Gastroesophageal sphincter (tissue), 4 donors: ENCODE data around the gene FOXK2. TPM values are rescaled to one million over a fixed set of nuclear protein-coding genes. Genes with fewer than 3 reads are reported as not detected.
A peak's percentile ranks its signal among the peaks of the same experiment; 100 is the strongest.

ENCODE experiments used
- ATAC-seq: fragments of 150-250 bp; one replicate; pipeline ENCODE4 v1.9.1; 2016; ENCODE audit warnings: mild to moderate bottlenecking, moderate library complexity
- H3K27ac ChIP-seq, 4 donors: fragments of 200-600 bp; sonication (generic) in 3 of 4; 1 replicate in 3 of 4; 2 replicates in 1 of 4; pipeline ENCODE4 v1.5.1; 2016 to 2019
- H3K27me3 ChIP-seq: fragments of 200-600 bp; sonication (generic); one replicate; pipeline ENCODE4 v1.5.1; 2019
- H3K36me3 ChIP-seq, 2 donors: fragments of 200-600 bp; sonication (generic); one replicate each; pipeline ENCODE4 v1.5.1; 2019; ENCODE audit warnings: control low read depth in 1 of 2
- H3K4me1 ChIP-seq, 3 donors: fragments of 200-600 bp; sonication (generic); 1 replicate in 2 of 3; 2 replicates in 1 of 3; pipeline ENCODE4 v1.5.1; 2016 to 2019; ENCODE audit warnings: control low read depth in 2 of 3
- H3K4me3 ChIP-seq, 2 donors: fragments of 200-600 bp; sonication (generic); one replicate each; pipeline ENCODE4 v1.5.1; 2019; ENCODE audit warnings: mild to moderate bottlenecking in 1 of 2, moderate library complexity in 1 of 2
- H3K9me3 ChIP-seq, 3 donors: fragments of 200-600 bp; sonication (generic); one replicate each; pipeline ENCODE4 v1.5.1; 2017 to 2019; ENCODE audit warnings: control low read depth in 2 of 3
- EP300 ChIP-seq: sonication (generic); formaldehyde crosslinking; IDR thresholded peaks from one replicate; pipeline ENCODE4 v1.6.1; 2017; ENCODE audit warnings: antibody characterized with exemption, mild to moderate bottlenecking
- POLR2A ChIP-seq, 2 donors: fragments of 450-650 bp; IDR thresholded peaks; one replicate each; pipeline ENCODE4 v1.6.1; 2017; ENCODE audit warnings: antibody characterized with exemption in 2 of 2, mild to moderate bottlenecking in 2 of 2, moderate library complexity in 1 of 2
- POLR2AphosphoS5 ChIP-seq: sonication (generic); formaldehyde crosslinking; IDR thresholded peaks from one replicate; pipeline ENCODE4 v1.6.1; 2017; ENCODE audit warnings: antibody characterized with exemption
- WGBS, 2 donors: methylation state at CpG; one replicate each; pipeline ENCODE4 v1.1.5; 2018; ENCODE audit warnings: low coverage in 1 of 2; 5-methylcytosine and 5-hydroxymethylcytosine counted together
- total RNA-seq, 4 donors: library from RNA; depleted of rRNA; stranded (reverse); fragments of >200 nt; gene quantifications; one replicate each; pipeline ENCODE4 v1.1.0, GENCODE V29; 2016
- TF ChIP-seq, protein P1 (sequence below), 4 experiments: fragments of 200-600 bp in 2 of 4; fragments of 450-650 bp in 2 of 4; sonication (generic) in 1 of 4; IDR thresholded peaks; one replicate each; pipeline ENCODE4 v1.5.1; 2017 to 2019; ENCODE audit warnings: antibody characterized with exemption in 4 of 4, mild to moderate bottlenecking in 2 of 4, moderate library complexity in 2 of 4

FOXK2 gene
- total RNA-seq, 4 donors from 2014 or later = 35.1 to 63.4 (median 52.6) TPM

DNA sequence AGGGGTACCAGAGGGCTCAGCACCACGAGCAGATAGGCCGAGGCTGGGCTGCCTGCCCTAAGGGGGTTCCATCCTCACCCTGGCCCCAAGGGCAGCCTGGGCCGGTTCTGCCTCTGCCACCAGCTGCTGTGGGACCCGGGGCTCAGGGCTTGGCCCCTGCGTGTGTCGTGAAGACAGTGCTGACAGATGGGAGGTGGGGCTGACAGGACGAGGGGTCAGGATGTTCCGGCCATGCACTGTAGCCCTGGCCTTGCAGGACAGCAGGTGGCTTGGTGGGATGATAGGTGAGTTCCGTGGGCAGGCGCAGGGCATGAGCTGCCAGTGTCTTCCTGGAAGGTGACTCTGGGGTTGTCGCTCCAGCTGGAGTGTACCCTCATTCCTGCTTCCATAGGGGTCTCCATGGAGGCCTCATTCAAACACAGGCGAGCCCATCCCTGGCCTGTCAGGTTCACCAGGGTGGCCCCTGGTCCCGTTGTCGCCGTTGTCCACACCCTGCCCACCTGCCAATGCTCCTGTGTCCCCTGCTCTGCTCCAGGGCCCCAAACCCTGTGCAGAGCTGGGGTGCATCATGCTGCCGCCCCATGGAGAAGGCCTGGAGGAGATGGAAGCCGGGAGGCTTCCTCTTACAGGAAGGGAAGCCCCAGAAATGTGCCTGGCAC, 71.5 kb downstream of the FOXK2 start:
- Histone ChIP-seq H3K4me3 (no peak overlapping the region), H3K36me3 (peaks cover 0 to 36% of the 10 kb centered on the region in 2 donors), H3K9me3 (no peaks in the 10 kb centered on the region), H3K27me3 (no peaks in the 10 kb centered on the region), H3K27ac (peak overlapping the region in 3 of 4 donors; percentile 90 to 94 (median 92)), H3K4me1 (peaks cover 0 to 51% (median 33%) of the 10 kb centered on the region in 3 donors)
- WGBS, 2 donors = 63% methylated on average over 3 of the region's 17 CpGs; no CpG with 5 or more reads in 1 of the 2 donors
- no peak for ATAC-seq
- no peak for TF ChIP-seq POLR2AphosphoS5
- no peak for TF ChIP-seq POLR2A (IDR thresholded peaks at IDR 0.05)
- TF ChIP-seq, protein P1, sequence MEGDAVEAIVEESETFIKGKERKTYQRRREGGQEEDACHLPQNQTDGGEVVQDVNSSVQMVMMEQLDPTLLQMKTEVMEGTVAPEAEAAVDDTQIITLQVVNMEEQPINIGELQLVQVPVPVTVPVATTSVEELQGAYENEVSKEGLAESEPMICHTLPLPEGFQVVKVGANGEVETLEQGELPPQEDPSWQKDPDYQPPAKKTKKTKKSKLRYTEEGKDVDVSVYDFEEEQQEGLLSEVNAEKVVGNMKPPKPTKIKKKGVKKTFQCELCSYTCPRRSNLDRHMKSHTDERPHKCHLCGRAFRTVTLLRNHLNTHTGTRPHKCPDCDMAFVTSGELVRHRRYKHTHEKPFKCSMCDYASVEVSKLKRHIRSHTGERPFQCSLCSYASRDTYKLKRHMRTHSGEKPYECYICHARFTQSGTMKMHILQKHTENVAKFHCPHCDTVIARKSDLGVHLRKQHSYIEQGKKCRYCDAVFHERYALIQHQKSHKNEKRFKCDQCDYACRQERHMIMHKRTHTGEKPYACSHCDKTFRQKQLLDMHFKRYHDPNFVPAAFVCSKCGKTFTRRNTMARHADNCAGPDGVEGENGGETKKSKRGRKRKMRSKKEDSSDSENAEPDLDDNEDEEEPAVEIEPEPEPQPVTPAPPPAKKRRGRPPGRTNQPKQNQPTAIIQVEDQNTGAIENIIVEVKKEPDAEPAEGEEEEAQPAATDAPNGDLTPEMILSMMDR (IDR thresholded peaks at IDR 0.05) = no peak
- no peak for TF ChIP-seq EP300

DNA sequence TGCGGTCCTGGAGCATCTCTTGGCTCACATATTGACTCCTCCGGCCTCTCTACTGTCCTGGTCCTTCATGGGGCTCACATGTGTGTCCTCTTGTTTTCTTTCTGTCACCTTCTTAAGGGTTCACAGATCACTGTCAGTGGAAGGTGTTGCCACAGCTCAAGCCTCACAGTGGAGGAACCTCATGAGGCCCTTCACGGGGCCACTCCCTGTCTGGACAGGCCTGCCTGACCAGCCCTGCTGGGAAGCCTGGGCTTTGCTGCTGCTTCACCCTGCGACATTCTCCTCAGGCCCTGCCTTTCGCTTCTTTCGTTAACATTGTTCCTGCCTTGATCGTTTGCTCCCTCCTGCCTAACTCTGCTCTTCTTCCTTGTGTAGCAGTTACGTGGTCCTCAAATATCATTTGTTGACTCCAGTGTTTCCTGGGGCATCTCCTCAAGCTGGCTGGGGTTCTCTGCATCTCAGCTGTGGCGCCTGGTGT, 72.8 kb downstream of the FOXK2 start:
- Histone ChIP-seq H3K27me3 (no peaks in the 10 kb centered on the region), H3K36me3 (peaks cover 0 to 40% of the 10 kb centered on the region in 2 donors), H3K27ac (peak overlapping the region; percentile 85 to 94 (median 91)), H3K9me3 (no peaks in the 10 kb centered on the region), H3K4me3 (peak overlapping the region in 1 of 2 donors; percentile 61), H3K4me1 (peaks cover 0 to 51% (median 33%) of the 10 kb centered on the region in 3 donors)
- TF ChIP-seq POLR2AphosphoS5 = no peak
- no peak for TF ChIP-seq POLR2A (IDR thresholded peaks at IDR 0.05)
- TF ChIP-seq, protein P1 (IDR thresholded peaks at IDR 0.05) = no peak
- TF ChIP-seq EP300 = no peak
- WGBS, 2 donors = 25 to 36% methylated on average over 6 to 7 of the region's 9 CpGs
- ATAC-seq = peak; percentile 34

DNA sequence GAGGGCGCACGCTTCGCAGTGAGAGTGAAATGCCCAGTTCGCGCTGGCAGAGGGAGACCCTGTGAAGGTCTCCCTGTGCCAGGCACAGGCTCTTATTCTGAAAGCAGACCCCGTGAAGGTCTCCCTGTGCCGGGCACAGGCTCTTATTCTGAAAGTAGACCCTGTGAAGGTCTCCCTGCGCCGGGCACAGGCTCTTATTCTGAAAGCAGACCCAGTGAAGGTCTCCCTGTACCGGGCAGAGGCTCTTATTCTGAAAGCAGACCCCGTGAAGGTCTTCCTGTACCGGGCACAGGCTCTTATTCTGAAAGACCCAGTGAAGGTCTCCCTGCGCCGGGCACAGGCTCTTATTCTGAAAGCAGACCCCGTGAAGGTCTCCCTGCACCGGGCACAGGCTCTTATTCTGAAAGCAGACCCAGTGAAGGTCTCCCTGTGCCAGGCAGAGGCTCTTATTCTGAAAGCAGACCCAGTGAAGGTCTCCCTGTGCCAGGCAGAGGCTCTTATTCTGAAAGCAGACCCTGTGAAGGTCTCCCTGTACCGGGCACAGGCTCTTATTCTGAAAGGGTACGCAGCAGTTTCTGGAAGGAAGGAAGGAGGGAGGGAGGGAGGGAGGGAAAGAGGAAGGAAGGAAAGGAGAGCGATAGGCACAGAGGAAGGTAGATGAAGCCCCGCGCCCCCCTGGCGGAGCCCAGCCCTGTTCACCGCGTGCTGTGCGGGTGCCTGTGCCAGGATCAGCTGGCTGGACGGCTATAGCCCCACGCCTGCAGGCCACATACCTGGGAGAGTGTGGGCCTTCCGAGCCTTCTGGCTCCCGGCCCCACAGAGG, 73.4 kb downstream of the FOXK2 start:
- Histone ChIP-seq H3K4me1 (peaks cover 0 to 51% (median 33%) of the 10 kb centered on the region in 3 donors), H3K27me3 (no peaks in the 10 kb centered on the region), H3K36me3 (peaks cover 0 to 40% of the 10 kb centered on the region in 2 donors), H3K9me3 (no peaks in the 10 kb centered on the region), H3K4me3 (peak overlapping the region; percentile 61), H3K27ac (peak overlapping the region; percentile 85 to 94 (median 91))
- 36 to 42% methylated on average over 3 to 7 of the region's 29 CpGs for WGBS, 2 donors
- peak; percentile 71 for ATAC-seq
- no peak for TF ChIP-seq EP300
- no peak for TF ChIP-seq POLR2AphosphoS5
- TF ChIP-seq, protein P1 (IDR thresholded peaks at IDR 0.05) = no peak
- TF ChIP-seq POLR2A (IDR thresholded peaks at IDR 0.05) = no peak

DNA sequence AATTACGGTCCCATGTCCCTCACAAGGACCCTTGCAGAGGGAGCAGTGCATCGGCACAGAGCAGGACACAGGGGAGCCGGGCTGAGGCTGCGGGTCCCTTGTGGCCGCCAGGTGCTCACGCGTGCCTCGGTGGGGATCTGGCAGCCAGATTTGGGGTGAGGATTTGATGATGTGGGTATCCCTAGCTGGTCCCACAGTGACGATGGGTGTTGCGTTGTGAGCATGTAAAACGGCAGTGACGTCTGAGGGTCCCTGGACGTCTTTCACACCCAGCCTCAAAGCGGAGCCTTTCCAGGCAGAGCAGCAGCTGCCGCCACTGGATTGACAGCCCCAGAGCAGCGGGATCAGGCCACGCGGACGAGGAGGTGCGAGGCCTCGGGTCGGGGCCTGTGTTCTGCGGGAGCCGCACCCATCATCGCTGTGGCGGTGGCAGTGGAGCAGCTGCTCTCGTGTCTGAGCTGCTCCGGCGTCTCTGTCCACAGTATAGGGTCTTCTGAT, 74.1 kb downstream of the FOXK2 start:
- Histone ChIP-seq H3K36me3 (peaks cover 0 to 41% of the 10 kb centered on the region in 2 donors), H3K4me1 (peaks cover 0 to 51% (median 33%) of the 10 kb centered on the region in 3 donors), H3K9me3 (no peaks in the 10 kb centered on the region), H3K4me3 (peak overlapping the region; percentile 61), H3K27me3 (no peaks in the 10 kb centered on the region), H3K27ac (peak overlapping the region; percentile 85 to 94 (median 91))
- WGBS, 2 donors = 7% methylated on average over 3 of the region's 29 CpGs; no CpG with 5 or more reads in 1 of the 2 donors
- ATAC-seq = peak; percentile 2
- TF ChIP-seq POLR2AphosphoS5 = peak; percentile 28
- no peak for TF ChIP-seq POLR2A (IDR thresholded peaks at IDR 0.05)

DNA sequence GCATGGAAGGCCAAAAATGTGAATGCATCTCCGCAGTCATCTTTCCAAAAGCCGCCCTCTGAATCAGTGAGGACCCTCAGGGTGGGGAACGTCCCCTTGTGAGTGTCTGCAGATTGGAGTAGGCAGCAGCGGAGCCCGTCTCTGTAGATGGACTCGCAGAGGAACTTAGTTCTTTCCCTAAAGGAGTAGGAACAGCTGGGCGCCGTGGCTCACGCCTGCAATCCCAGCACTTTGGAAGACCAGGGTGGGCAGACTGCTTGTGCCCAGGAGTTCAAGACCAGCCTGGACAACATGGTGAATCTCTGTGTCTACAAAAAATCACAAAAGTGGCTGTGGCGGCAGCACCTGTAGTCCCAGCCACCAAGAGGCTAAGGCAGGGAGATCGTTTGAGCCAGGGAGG, 75.0 kb downstream of the FOXK2 start:
- TF ChIP-seq POLR2A (IDR thresholded peaks at IDR 0.05) (no peak), POLR2AphosphoS5 (no peak), EP300 (no peak)
- TF ChIP-seq, protein P1 (IDR thresholded peaks at IDR 0.05) = no peak
- H3K9me3 ChIP-seq = no peaks in the 10 kb centered on the region
- no peak for ATAC-seq
- WGBS, 2 donors = 90 to 96% methylated on average over 3 to 7 of the region's 11 CpGs
- H3K27ac ChIP-seq = no peak overlapping the region
- peaks cover 0 to 51% (median 33%) of the 10 kb centered on the region in 3 donors for H3K4me1 ChIP-seq
- peaks cover 0 to 49% of the 10 kb centered on the region in 2 donors for H3K36me3 ChIP-seq
- no peak overlapping the region for H3K4me3 ChIP-seq
- no peaks in the 10 kb centered on the region for H3K27me3 ChIP-seq
